Measurements from ENCODE around the gene VPS50.
A peak's percentile ranks its signal among the peaks of the same experiment; 100 is the strongest.

VPS50 gene, protein sequence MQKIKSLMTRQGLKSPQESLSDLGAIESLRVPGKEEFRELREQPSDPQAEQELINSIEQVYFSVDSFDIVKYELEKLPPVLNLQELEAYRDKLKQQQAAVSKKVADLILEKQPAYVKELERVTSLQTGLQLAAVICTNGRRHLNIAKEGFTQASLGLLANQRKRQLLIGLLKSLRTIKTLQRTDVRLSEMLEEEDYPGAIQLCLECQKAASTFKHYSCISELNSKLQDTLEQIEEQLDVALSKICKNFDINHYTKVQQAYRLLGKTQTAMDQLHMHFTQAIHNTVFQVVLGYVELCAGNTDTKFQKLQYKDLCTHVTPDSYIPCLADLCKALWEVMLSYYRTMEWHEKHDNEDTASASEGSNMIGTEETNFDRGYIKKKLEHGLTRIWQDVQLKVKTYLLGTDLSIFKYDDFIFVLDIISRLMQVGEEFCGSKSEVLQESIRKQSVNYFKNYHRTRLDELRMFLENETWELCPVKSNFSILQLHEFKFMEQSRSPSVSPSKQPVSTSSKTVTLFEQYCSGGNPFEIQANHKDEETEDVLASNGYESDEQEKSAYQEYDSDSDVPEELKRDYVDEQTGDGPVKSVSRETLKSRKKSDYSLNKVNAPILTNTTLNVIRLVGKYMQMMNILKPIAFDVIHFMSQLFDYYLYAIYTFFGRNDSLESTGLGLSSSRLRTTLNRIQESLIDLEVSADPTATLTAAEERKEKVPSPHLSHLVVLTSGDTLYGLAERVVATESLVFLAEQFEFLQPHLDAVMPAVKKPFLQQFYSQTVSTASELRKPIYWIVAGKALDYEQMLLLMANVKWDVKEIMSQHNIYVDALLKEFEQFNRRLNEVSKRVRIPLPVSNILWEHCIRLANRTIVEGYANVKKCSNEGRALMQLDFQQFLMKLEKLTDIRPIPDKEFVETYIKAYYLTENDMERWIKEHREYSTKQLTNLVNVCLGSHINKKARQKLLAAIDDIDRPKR

DNA sequence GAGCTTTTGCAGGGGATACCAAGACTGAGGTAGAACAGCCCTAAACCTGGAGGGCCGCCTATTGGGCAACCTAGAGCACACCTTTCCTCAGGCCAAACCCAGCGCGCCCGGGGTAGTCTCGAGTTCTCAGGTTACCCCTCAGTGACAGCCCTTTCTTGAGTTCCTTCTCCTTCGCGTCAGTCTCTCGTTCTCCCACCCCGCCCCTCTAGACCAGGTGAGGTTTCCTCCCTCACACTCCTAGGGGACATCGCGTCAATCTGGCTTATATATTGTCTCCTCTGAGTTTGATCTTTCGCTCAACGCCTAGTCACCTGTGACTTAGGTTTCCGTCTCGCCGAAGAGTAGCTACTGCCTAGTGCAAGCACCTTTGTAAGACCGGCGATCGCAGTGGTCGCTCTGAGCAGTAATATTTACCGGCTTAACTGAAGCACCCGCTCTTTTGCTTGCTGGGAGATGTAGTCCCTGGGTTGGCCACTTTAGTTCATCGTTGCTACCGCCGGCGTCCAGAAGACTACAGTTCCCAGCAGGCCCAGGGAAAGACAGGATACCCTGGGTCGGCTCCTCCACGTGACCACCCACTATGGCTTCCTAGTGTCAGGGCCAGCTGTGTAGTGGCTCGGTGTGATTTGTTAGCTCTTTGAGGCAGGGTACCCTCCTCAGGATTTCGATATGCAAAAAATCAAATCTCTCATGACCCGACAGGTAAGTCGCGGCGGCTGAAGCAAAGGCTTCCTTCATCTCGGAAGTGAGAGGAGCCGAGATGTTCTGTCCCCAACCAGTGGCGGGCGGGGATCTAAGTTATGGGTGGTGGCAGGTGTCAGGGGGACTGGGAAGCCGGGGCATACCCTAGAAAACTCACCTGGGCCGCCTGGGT lies at the start of gene VPS50:
VPS50 (plus strand) TSS at position 568 of the 874 bp plus-strand sequence; CDS start at position 670, 102 bp downstream.
- DNase-seq = peak; percentile 95 to 98

DNA sequence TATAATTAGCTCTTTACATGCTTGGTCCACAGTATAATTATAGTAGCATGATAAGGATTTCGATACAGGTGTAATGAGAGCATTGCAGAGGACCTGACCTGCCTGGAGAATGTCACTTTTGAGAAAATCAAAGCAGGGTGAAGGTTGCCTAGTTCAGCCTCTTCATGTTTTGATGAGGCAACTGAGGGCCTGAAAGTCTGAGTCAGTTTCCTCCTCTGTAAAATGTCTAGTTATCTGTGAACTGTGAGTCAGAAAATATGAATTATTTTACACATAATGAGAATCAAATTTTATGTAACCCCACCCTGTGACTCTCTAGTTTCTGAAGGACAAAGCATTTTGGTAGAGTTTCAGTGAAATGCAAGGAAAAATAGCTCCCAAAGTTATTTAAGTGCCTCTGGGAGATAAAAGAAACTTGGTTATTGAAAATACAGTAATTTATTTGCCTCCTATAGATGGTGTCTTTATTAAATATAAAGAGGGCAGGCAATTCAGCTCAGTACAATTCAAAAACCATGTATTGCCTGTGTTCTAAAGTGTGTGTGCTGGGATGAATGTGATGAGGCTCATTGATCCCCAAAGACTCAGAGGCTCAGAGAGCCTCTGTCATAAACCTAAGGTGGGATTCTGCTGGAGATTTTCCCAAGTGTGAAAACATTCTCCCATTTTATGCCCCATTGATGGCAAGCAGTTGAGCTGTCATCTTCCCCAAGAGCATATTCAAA lies 46.7 kb upstream of the VPS50 start:
- DNase-seq = no peak

DNA sequence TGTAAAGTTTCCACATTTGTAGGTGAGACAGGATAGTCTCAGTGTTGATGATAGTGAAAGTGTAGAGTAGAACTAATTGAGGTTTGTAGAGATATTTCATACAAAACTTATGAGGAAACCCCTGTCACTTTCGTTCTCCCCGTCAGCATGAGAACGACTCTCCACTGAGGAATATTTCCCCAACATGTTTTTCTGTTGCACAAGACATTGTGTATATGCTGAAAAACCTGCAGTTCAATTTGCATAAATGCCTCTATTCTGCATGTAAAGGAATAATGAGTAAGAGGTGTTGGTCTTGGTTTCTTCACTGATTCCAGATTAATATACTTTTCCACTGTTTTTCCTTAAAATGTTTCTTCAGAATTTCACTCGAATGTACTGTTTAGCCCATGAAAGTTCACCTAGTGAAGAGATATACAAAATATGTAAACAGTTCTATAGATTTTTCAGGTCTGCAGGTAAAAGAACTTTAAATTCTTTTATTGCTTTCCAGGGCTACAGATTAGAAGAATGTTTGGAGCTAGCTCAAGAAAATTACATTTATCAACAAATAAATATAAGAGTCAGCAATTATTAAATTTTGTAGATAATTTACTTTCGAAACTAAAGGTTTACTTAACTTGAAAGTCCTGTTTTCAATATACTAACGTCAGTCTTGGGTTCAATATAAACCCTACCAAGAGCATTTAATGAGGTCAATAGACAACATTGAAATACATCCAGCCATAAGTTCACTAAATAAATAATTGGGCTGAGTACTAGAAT lies 43.1 kb upstream of the VPS50 start:
- DNase-seq = no peak

DNA sequence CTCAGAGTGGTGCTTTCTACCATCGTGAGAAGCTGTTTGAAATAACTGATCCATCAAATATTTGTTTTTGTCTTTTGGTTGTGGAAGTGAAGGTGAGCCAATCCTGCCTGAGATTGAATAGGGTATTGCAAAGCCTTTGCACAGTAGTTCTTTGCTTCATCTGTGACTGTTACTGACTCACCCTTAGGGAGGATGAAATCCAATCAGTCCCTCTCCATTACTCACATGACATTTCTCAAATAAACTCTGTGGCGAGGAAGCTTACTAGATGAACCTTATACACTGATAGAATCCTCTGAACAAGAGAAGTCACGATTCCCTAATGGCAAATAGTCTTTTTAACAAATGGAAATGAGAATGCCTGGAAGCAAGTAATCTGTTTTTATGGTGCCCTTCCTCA lies 37.8 kb upstream of the VPS50 start:
- no peak for DNase-seq

DNA sequence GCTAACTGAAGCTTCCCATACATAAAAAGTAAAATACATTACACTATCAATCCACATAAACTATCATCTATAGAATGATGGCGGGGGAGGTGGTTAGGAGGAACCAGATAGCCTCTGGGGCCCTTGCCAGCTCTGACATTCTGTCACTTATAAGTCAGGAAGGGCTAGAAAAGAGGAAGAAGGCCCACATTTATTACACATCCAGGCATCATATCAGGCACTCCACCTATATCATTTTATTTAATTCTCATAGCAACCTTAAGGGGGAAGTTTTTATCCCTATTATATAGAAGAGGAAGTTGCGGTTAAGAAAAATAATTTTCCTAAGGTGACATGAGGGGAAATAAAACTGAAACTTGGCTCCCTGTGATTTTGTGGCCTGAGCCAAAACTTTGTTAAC lies 35.8 kb upstream of the VPS50 start:
- DNase-seq = no peak

DNA sequence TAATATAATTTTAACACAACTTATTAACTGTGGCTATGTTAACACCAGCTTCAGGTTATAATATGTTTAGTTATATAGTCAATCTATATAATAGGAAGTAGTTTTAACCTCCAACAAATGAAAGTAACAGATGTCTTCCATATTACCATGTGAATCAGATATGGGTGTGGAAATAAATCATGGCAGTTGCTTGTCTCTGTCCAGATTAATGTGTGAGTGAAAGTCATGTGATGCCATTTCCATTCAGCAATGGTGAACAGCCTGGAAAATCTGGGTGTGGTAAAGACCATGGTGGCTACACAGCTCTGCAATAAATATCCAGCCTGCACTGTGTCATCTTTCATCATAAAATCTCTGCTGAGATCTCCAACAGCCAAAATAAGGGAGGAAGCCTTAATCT lies 33.7 kb upstream of the VPS50 start:
- no peak for DNase-seq

DNA sequence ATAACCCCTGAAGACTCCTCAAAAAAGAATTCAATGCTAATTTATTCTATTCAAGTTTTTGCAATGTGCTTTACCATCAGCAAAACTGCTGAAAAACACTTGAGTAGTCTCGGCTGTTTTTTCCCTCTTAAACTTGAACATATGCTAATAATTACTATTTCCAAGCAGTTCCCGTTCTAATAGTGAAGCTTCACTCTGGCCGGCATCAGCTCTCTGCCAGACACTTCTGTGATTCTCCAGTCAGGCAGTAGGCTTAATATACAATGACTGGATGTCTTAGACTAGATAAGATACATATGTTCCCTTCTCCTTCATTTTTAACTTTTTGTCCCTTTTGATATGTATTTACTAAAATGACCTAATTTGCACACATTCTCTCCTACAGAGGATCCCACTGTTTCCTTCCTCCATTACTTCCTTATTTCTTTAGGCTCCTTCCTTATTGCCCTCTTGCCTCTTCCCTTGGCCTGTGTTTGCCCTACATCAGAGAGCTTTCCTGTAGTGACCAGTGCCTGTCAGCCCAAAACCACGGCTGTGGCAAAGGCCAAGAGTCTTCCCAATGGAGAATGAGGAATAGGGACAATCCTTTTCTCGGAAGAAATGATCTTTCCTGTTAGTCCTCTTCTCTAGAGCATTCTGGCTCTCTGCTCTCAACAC lies 29.4 kb upstream of the VPS50 start:
- no peak for DNase-seq

DNA sequence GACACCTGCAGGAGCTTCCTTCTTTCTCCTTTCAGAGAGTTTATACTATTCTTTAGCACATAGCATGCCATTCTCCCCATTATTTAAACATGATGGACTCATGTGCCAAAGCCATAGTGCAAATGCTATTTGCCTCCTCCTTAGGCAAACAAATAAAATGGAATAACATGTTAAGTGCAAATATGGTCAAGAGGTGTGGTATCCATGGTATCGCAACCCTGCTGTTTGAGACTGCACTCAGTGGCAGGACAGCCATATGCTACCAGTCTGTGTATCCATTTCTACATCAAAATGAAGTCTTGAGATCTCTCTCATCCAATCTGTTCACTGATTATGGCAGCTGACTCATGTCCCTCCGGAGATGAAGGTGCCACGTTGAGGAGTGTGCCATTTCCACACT lies 28.7 kb upstream of the VPS50 start:
- no peak for DNase-seq

DNA sequence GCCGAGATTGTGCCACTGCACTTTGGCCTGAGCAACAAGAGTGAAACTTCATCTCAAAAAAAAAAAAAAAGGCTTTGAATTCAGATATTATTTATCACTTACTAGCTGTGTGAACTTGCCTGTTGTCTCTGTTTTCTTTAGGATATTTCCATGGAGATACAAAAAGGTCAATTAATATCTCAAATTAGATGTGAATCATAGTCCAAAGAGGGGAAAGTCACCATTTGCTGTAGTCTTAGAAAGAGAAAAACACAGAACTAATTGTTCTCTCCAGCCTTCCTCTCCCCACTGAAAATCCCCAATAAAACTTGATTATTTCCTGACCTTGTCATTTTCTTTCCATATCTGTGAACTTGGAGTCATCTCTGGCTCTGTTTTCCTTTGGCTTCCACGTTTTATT lies 27.1 kb upstream of the VPS50 start:
- DNase-seq = no peak

DNA sequence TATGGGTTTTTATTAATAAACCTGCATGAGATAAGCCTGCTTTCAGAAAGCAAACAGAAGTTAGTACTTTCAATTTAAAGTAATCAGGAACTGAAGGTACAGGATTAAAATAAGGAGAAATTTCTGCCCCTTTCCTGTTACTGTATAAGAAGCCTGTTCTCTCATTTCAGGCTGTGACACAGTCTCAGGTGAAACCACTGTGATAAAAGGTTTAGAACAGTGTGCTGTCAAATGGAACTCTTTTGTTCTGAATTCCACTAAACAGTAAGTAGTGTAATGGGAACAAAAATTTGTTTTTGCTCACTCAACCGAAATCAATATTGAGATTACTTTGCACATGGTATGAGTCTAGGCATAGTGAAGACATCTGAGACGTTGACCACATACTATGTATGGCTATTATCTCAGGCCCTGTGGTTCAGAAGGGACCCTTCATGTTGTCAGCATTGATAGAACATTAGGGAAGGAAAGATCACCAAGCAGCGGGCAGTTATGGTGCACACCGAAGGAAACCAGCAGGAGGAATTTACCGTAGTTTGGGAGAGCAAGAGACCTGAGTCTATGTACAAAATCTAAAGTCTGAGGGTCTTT lies 20.8 kb upstream of the VPS50 start:
- DNase-seq = no peak

DNA sequence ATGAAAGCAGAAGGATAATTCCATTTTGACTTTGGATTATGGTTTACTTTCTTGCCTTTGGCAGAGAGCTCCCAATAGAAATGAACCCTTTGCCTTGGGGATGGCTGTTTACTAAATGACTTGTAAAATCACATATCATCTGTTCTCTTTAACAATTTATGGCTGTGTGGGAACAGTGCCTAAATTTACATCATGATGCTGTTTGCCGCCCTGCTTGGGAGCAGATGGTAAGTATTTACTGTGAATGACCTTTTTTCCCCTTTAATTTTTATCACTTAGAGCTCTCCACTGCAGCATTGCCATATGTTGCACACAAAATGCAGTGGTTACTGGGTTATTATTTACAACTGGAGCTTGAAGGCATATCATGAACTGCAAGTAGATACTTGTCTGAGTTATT lies 19.3 kb upstream of the VPS50 start:
- DNase-seq = no peak

DNA sequence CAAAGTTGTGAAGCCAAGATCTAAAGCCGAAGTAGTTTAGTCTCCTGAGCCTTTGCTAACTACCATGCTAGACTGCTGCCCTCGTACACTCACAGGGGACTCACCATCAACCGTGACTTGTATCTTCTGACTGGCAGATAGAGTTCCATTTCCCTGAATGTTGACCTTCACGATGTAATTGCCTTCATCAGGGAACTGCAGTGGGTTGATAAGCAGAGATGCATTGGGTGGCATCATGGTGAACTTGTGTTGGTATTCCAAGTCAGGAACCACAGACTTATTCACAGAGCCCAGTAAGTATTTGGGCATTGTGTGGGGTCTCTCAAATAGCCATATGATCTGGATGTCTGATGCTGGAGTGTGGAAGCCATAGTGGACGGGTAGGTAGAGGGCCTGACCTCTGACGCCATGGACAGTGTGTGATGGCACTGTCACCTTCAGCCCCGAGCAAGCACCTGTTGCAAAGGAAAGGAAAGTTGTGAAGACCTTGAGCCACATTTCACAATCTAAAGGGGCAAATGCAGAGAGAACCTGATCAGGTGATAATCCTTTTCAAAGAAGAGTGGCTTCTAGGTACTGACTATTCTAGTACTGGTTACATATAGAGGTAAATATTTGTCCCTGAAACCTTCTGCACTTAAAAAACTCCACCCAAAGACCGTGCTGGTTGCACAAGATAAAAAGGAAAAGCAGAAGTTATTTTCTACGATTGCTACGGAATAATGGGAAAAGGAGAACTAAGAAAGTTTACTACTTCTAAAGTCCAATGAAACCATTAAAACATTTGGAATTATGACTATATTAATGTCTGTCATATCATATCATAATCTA lies 13.0 kb upstream of the VPS50 start:
- no peak for DNase-seq

DNA sequence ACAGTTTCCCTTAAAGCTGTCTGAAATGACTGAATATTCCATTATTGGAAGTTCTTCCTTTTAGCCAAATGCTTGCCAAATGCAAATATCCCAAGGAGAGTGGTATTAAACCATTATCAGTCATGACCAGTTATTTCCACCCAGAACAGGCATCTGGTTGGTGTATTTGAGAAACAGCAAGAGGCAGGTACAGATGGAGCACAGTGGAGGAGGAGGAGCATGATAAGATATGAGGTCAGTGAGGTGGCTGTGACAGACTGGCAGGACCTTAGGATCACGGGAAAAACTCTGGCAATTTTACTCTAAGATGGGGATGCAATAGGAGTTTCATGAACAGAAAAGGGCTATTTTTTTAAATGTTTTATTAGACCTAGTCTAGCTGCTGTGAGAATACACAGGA lies 12.3 kb upstream of the VPS50 start:
- DNase-seq = no peak

DNA sequence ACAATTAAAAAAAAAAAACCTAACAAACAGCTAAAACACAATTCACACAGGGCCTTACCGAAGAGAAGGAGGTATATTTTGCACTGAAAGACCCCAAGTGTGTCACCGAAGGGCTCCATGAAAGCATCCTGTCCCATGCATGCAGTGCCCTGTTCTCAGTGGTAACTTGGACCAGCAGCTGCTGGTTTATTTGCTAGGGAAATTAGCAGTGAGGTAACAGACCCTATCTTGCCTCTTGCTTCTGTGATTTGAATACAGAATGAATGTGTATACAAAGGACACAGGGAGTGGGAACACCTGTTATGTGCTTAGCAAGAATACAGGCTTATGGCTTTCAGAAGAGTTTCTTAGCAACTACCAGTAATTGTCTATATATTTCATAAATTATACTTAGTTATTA lies 5.9 kb upstream of the VPS50 start, which contains the start of gene HEPACAM2:
HEPACAM2 (minus strand) TSS at position 160 of the 400 bp plus-strand sequence.
- DNase-seq = no peak

DNA sequence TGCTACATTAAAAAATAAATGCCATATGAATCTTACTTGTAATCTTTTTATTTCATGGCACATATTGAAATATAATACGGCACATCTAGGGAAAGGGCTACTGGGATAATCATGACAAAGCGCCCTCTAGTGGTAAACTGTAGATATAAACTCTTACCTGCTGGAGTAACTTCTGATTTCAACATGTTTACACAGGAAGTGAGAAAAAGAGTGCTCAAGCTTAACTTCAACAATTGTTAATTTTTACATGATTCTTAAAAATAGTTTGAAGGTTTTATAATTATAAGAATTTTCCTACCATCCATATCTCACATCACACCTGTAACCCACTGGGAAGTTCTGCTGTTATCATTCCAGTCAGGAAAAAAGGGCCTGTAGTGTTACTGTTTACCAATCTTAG lies 3.9 kb upstream of the VPS50 start:
- peak in 1 of 2 donors; percentile 54 for DNase-seq

DNA sequence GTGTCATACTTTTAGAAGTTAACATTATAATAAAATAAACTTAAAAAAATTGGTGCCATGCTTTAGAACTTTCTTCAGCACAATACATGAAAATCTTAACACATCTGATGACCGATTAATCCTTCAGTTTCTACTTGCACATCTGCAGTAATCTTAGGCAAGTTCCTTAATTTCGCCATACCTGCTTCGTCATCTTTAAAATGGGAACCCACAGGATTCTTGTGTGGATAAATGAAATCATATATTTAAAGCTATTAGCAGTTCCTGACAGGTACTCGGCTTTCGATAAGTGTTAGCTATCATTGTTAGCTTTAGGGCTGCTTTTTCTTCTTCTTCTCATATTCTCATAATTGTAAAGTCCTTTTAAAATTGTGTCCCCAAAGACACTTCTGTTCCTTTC lies 907 bp upstream of the VPS50 start:
- no peak for DNase-seq

DNA sequence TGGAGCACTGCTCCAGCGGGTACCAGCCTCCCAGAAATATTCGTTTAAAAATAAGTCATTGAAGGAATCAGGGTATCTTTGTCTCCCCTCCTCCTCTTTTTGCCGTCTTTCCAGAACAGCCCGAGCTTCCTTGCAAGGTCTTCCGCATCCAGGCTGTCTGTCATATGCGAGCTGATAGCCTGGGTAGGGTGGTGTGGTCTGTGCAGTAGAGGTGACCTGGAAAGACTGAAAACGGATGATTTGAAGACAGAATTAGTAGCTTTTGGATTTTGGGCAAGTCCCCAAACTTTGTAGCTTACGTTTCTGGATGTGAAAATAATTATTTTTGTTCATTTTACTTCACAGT lies 480 bp downstream of the VPS50 start:
- DNase-seq = no peak

DNA sequence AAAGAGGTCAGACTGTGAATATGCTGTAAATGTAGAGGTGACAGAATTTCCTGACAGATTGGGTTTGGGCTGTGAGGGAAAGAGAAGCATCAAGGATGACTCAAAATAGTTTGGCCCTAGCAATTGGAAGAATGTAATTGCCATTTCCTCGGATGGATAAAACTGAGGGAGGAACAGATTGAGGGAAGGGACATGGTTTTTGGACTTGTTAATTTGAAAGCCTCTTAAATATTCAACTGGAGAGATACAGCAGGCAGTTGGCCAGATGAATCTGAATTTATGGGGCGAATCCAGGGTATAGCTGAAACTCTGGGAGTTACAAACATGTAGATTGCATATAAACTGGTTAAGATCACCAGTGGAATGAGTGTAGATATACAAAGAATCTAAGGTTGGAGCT lies 3.4 kb downstream of the VPS50 start:
- DNase-seq = no peak

DNA sequence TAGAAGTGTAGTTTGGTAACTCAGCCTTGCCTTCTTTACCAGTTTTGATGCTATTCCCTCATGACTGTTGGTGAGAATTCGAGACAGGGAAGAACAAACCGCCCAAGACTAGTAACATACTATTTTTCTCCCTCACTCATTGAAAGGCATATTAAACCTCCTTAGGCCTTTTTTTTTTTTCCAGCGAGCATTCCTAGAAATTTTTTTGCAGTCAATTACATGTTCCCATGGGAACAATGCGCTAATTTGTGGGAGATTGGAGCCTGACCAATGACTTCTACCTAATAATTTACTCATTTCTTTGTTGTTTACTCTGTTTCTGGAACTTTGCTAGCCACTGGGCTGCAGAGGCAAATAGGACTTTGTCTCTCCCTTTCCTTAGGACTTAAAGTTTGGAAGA lies 6.0 kb downstream of the VPS50 start:
- DNase-seq = no peak
